ENCODE results near the gene FOXJ1.

GRCh38 chr17:76132574-76133338 is 8.3 kb downstream of the FOXJ1 start:
- no peak for TF ChIP-seq CTCF (IDR thresholded peaks at IDR 0.05)
- no peak for TF ChIP-seq POLR2A (IDR thresholded peaks at IDR 0.05)

All from lower leg skin (tissue), 3 donors.